Measurements from ENCODE around the gene BMP5.
A peak's percentile ranks its signal among the peaks of the same experiment; 100 is the strongest.

BMP5 gene

GRCh38 chr6:55872866-55873265 is 2.5 kb downstream of the BMP5 start:
- DNase-seq (ENCODE audit: low read depth), result no peak

- no peak for DNase-seq (ENCODE audit: low read depth)
Observed at GRCh38 chr6:55870181-55870813, 5.1 kb downstream of the BMP5 start.

- DNase-seq (ENCODE audit: low read depth), result no peak
Observed at GRCh38 chr6:55869674-55870073, 5.7 kb downstream of the BMP5 start.

- no peak for DNase-seq (ENCODE audit: low read depth)
Observed at GRCh38 chr6:55868771-55869479, 6.5 kb downstream of the BMP5 start.

GRCh38 chr6:55868176-55868575 is 7.2 kb downstream of the BMP5 start:
- no peak for DNase-seq (ENCODE audit: low read depth)

- DNase-seq (ENCODE audit: low read depth), result no peak
Observed at GRCh38 chr6:55866128-55866527, 9.3 kb downstream of the BMP5 start.

- no peak for DNase-seq (ENCODE audit: low read depth)
Observed at GRCh38 chr6:55853008-55854001, 22.1 kb downstream of the BMP5 start.

GRCh38 chr6:55841341-55841740 is 34.0 kb downstream of the BMP5 start:
- no peak for DNase-seq (ENCODE audit: low read depth)

GRCh38 chr6:55839080-55839479 is 36.3 kb downstream of the BMP5 start:
- DNase-seq (ENCODE audit: low read depth), result no peak

GRCh38 chr6:55836945-55837344 is 38.4 kb downstream of the BMP5 start:
- DNase-seq (ENCODE audit: low read depth), result no peak

- no peak for DNase-seq (ENCODE audit: low read depth)
Observed at GRCh38 chr6:55836481-55836880, 38.9 kb downstream of the BMP5 start.

- no peak for DNase-seq (ENCODE audit: low read depth)
Observed at GRCh38 chr6:55835220-55835619, 40.2 kb downstream of the BMP5 start.

GRCh38 chr6:55833284-55833683 is 42.1 kb downstream of the BMP5 start:
- no peak for DNase-seq (ENCODE audit: low read depth)

GRCh38 chr6:55827818-55828522 is 47.4 kb downstream of the BMP5 start:
- peak; percentile 1 for DNase-seq (ENCODE audit: low read depth)

- no peak for DNase-seq (ENCODE audit: low read depth)
Observed at GRCh38 chr6:55826941-55827340, 48.4 kb downstream of the BMP5 start.

- DNase-seq (ENCODE audit: low read depth), result peak; percentile 27
Observed at GRCh38 chr6:55825402-55826051, 49.9 kb downstream of the BMP5 start.

- DNase-seq (ENCODE audit: low read depth), result peak; percentile 2
Observed at GRCh38 chr6:55822815-55823214, 52.6 kb downstream of the BMP5 start.

- no peak for DNase-seq (ENCODE audit: low read depth)
Observed at GRCh38 chr6:55822005-55822404, 53.4 kb downstream of the BMP5 start.

- DNase-seq (ENCODE audit: low read depth), result no peak
Observed at GRCh38 chr6:55820696-55821095, 54.7 kb downstream of the BMP5 start.

- DNase-seq (ENCODE audit: low read depth), result no peak
Observed at GRCh38 chr6:55819811-55820210, 55.6 kb downstream of the BMP5 start.

GRCh38 chr6:55818482-55818881 is 56.9 kb downstream of the BMP5 start:
- DNase-seq (ENCODE audit: low read depth), result no peak

GRCh38 chr6:55812509-55812908 is 62.9 kb downstream of the BMP5 start:
- no peak for DNase-seq (ENCODE audit: low read depth)

Measured in EH (cell line).